Germinal center (tissue), 1 donor: Measurements from ENCODE around the gene SLC47A1.

Experiments
- DNase-seq: peaks from one replicate; pipeline ENCODE4 v3.0.0; 2012; ENCODE audit warnings: mixed read lengths, low spot score

The SLC47A1 gene

GRCh38 chr17:19613979-19614378 lies 80.3 kb downstream of the SLC47A1 start:
- DNase-seq: no peak

DNA sequence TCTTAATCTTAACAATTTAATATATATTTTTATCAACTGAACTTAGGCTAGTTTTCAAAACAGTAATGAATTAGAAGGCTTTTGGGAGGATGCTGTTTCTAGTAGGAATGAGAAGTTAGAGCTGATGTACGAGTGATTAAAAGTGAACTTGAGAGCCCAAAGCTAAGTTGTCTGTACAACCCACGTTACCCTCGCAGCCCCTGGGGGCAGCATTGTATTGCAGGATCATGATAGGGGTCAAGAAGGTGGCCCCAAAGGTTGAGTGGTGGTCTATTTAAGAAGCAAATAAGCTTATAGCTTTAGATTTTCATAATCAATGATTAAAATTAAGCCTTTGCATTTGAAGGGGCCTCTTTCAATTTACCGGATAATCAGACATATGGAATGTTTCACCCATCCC lies 81.2 kb downstream of the SLC47A1 start:
- DNase-seq: no peak

DNA sequence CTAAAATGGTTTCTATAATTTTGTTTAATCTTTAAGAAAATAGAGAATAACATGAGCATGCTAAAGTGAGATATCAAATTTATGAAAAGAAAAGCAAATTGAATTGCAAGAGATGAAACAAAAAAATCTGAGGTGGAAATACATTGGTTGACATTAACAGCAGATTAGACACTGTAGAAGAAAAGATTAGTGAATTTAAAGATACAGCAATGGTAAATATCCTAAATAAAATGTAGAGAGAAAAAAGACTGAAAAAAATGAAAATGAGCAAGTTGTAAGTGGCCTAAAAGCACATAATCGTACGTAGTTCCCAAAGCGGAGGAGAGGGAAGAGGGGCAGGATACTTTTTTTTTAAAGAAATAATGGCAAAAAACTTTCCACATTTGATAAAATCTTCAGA lies 84.4 kb downstream of the SLC47A1 start:
- DNase-seq: no peak

DNA sequence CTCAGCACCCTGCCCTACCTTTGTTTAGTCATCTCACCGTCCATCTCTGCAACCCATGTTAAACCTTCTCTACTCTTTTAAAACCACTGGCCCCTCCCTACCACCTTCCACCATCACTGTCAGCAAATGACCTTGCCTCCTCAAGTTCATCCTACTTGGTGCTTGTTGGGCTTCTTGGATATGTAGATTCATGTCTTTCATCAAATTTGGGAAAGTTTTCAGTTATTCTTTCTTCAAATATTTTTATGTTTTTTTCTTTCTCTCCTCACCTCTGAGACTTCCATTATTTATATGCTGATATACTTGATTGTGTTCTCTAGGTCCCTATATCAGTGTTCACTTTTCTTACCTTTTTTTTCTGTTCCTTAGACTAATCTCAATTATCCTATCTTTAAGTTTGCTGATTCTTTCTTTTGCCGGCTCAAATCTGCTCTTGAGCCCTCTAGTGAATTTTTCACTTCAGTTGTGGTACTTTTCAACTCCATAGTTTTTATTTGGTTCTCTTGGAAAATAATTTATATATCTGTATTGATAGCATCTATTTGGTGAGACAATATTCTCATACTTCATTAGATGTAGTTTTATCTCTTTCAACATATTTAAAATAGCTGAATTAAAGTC lies 86.2 kb downstream of the SLC47A1 start:
- no peak for DNase-seq

DNA sequence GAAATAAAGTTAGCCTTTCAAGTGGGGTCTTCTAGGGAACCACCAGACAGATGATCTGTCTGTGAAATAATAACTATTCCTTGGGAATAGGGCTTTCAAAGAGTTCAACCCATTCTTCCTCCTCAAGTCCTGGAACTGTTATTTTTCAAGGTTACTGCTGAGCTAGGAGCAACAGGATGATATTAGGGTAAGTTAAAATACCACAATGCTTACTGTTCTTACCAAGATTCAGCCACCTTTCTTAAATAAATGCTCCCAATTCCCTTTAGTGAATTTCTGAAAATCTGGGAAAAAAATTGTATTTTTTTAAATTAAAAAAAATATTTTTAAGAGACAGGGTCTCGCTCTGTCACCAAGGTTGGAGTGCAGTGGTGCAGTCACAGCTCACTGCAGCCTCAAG lies 88.0 kb downstream of the SLC47A1 start:
- DNase-seq: no peak

DNA sequence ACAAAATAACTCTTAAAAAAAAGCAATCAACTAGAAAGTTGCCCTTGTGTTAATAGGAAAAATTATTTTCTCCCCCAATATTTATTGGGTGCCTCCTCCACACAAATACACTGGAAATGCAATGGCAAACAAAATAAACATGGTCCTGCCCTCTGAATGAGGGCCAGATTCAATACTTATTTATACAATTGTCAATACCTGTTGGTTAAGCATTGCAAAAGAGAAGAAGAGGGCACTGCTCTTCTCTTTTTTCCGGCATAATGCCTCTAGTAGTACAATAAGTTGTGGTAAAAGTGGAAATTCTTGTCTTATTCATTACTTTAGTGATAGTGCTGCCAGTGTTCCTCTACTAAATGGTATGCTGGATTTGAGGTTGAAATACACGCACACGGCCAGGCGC lies 92.4 kb downstream of the SLC47A1 start:
- DNase-seq: no peak
